GM12875 (cell line): ENCODE measurements around the gene CCDC192.

Source experiments
- H3K4me3 ChIP-seq: one replicate; pipeline ENCODE4 v1.5.1; 2011; ENCODE audit warnings: low read depth, low read length, control low read depth
- CTCF ChIP-seq: IDR thresholded peaks from 2 replicates; pipeline ENCODE4 v1.5.1; 2011; ENCODE audit warnings: low read depth, mild to moderate bottlenecking, control low read depth, inconsistent platforms, low read length, moderate library complexity, borderline replicate concordance; ENCODE audit not compliant: insufficient read depth

CCDC192 gene

GRCh38 chr5:127824126-127824525 is 120.9 kb downstream of the CCDC192 start:
- TF ChIP-seq CTCF, result no peak
- H3K4me3 ChIP-seq, result no peak overlapping the region

GRCh38 chr5:127826011-127826410 is 122.8 kb downstream of the CCDC192 start:
- no peak for TF ChIP-seq CTCF
- no peak overlapping the region for H3K4me3 ChIP-seq

GRCh38 chr5:127827451-127827850 is 124.3 kb downstream of the CCDC192 start:
- TF ChIP-seq CTCF, result no peak
- no peak overlapping the region for H3K4me3 ChIP-seq

- TF ChIP-seq CTCF, result no peak
- no peak overlapping the region for H3K4me3 ChIP-seq
These were observed 127.0 kb downstream of the CCDC192 start for GRCh38 chr5:127830157-127830556.

- no peak for TF ChIP-seq CTCF
- H3K4me3 ChIP-seq, result no peak overlapping the region
These were observed 127.8 kb downstream of the CCDC192 start for GRCh38 chr5:127830829-127831598.

GRCh38 chr5:127832067-127832466 is 128.9 kb downstream of the CCDC192 start:
- TF ChIP-seq CTCF, result no peak
- no peak overlapping the region for H3K4me3 ChIP-seq

GRCh38 chr5:127834094-127834531 is 130.9 kb downstream of the CCDC192 start:
- no peak for TF ChIP-seq CTCF
- no peak overlapping the region for H3K4me3 ChIP-seq
